Measurements from ENCODE around the gene RBBP8NL. TPM values are rescaled to one million over a fixed set of nuclear protein-coding genes. Genes with fewer than 3 reads are reported as not detected.
"Not testable (repeated sequence)": the region's sequence is repeated elsewhere in the genome, so short reads cannot be mapped to it uniquely, and the experiment has no call there.

Gene RBBP8NL
- total RNA-seq, 1 experiment from 2014 or later: not detected

- DNase-seq (ENCODE audit: low read depth in 1 of 2, low spot score in 2 of 2); H3K4me3 ChIP-seq; H3K36me3 ChIP-seq; H3K27ac ChIP-seq; H3K9me3 ChIP-seq (replicated peaks); H3K4me1 ChIP-seq (replicated peaks): not testable (repeated sequence)
- H3K27me3 ChIP-seq (replicated peaks): peaks cover 67% of the 10 kb centered on the region
Measured at GRCh38 chr20:62426059-62426348, 1.3 kb downstream of the RBBP8NL start.

GRCh38 chr20:62425281-62426058, 1.9 kb downstream of the RBBP8NL start:
- H3K27ac ChIP-seq: no peak overlapping the region

GRCh38 chr20:62424249-62425107, 2.9 kb downstream of the RBBP8NL start:
- Histone ChIP-seq H3K27me3 (replicated peaks) (peaks cover 60% of the 10 kb centered on the region), H3K4me1 (replicated peaks) (no peaks in the 10 kb centered on the region), H3K36me3 (no peaks in the 10 kb centered on the region), H3K27ac (no peak overlapping the region), H3K9me3 (replicated peaks) (no peaks in the 10 kb centered on the region), H3K4me3 (no peak overlapping the region)
- no peak for DNase-seq (ENCODE audit: low read depth in 1 of 2, low spot score in 2 of 2)

More at GRCh38 chr20:62425281-62426058, 1.9 kb downstream of the RBBP8NL start:
- Histone ChIP-seq H3K9me3 (replicated peaks) (no peaks in the 10 kb centered on the region), H3K36me3 (no peaks in the 10 kb centered on the region), H3K4me1 (replicated peaks) (no peaks in the 10 kb centered on the region), H3K4me3 (no peak overlapping the region), H3K27me3 (replicated peaks) (peaks cover 61% of the 10 kb centered on the region)
- no peak for DNase-seq (ENCODE audit: low read depth in 1 of 2, low spot score in 2 of 2)

GRCh38 chr20:62423326-62423706, 4.0 kb downstream of the RBBP8NL start:
- Histone ChIP-seq H3K36me3 (no peaks in the 10 kb centered on the region), H3K4me3 (no peak overlapping the region)

GRCh38 chr20:62422636-62423325, 4.6 kb downstream of the RBBP8NL start:
- Histone ChIP-seq H3K27me3 (replicated peaks) (peaks cover 60% of the 10 kb centered on the region), H3K9me3 (replicated peaks) (no peaks in the 10 kb centered on the region), H3K4me3 (no peak overlapping the region), H3K27ac (no peak overlapping the region), H3K36me3 (no peaks in the 10 kb centered on the region), H3K4me1 (replicated peaks) (no peaks in the 10 kb centered on the region)
- no peak for DNase-seq (ENCODE audit: low read depth in 1 of 2, low spot score in 2 of 2)

More at GRCh38 chr20:62423326-62423706, 4.0 kb downstream of the RBBP8NL start:
- peaks cover 57% of the 10 kb centered on the region for H3K27me3 ChIP-seq (replicated peaks)
- no peak for DNase-seq (ENCODE audit: low read depth in 1 of 2, low spot score in 2 of 2)
- no peaks in the 10 kb centered on the region for H3K9me3 ChIP-seq (replicated peaks)
- no peak overlapping the region for H3K27ac ChIP-seq
- no peaks in the 10 kb centered on the region for H3K4me1 ChIP-seq (replicated peaks)

GRCh38 chr20:62421716-62421990, 5.7 kb downstream of the RBBP8NL start:
- no peaks in the 10 kb centered on the region for H3K36me3 ChIP-seq
- peaks cover 57% of the 10 kb centered on the region for H3K27me3 ChIP-seq (replicated peaks)
- no peak for DNase-seq (ENCODE audit: low read depth in 1 of 2, low spot score in 2 of 2)
- no peaks in the 10 kb centered on the region for H3K9me3 ChIP-seq (replicated peaks)
- no peak overlapping the region for H3K27ac ChIP-seq
- no peaks in the 10 kb centered on the region for H3K4me1 ChIP-seq (replicated peaks)
- no peak overlapping the region for H3K4me3 ChIP-seq

- DNase-seq (ENCODE audit: low read depth in 1 of 2, low spot score in 2 of 2): no peak
- Histone ChIP-seq H3K36me3 (no peaks in the 10 kb centered on the region), H3K27me3 (replicated peaks) (peaks cover 52% of the 10 kb centered on the region)
Measured at GRCh38 chr20:62420846-62421715, 6.3 kb downstream of the RBBP8NL start.

GRCh38 chr20:62419759-62420158, 7.6 kb downstream of the RBBP8NL start:
- H3K4me1 ChIP-seq (replicated peaks): no peaks in the 10 kb centered on the region
- H3K9me3 ChIP-seq (replicated peaks): no peaks in the 10 kb centered on the region
- H3K27me3 ChIP-seq (replicated peaks): peaks cover 50% of the 10 kb centered on the region
- no peak overlapping the region for H3K27ac ChIP-seq
- DNase-seq (ENCODE audit: low read depth in 1 of 2, low spot score in 2 of 2): no peak
- no peak overlapping the region for H3K4me3 ChIP-seq
- H3K36me3 ChIP-seq: no peaks in the 10 kb centered on the region

More at GRCh38 chr20:62420846-62421715, 6.3 kb downstream of the RBBP8NL start:
- Histone ChIP-seq H3K4me1 (replicated peaks) (no peaks in the 10 kb centered on the region), H3K9me3 (replicated peaks) (no peaks in the 10 kb centered on the region), H3K27ac (no peak overlapping the region), H3K4me3 (no peak overlapping the region)

GRCh38 chr20:62418709-62419487, 8.4 kb downstream of the RBBP8NL start:
- Histone ChIP-seq H3K36me3 (no peaks in the 10 kb centered on the region), H3K4me1 (replicated peaks) (no peaks in the 10 kb centered on the region), H3K27ac (no peak overlapping the region)

GRCh38 chr20:62417981-62418708, 9.2 kb downstream of the RBBP8NL start:
- Histone ChIP-seq H3K36me3 (no peaks in the 10 kb centered on the region), H3K4me1 (replicated peaks) (no peaks in the 10 kb centered on the region), H3K4me3 (no peak overlapping the region), H3K9me3 (replicated peaks) (no peaks in the 10 kb centered on the region), H3K27me3 (replicated peaks) (peaks cover 46% of the 10 kb centered on the region), H3K27ac (no peak overlapping the region)
- no peak for DNase-seq (ENCODE audit: low read depth in 1 of 2, low spot score in 2 of 2)

More at GRCh38 chr20:62418709-62419487, 8.4 kb downstream of the RBBP8NL start:
- no peak overlapping the region for H3K4me3 ChIP-seq
- peaks cover 50% of the 10 kb centered on the region for H3K27me3 ChIP-seq (replicated peaks)
- no peaks in the 10 kb centered on the region for H3K9me3 ChIP-seq (replicated peaks)
- no peak for DNase-seq (ENCODE audit: low read depth in 1 of 2, low spot score in 2 of 2)

- no peaks in the 10 kb centered on the region for H3K4me1 ChIP-seq (replicated peaks)
Measured at GRCh38 chr20:62416651-62417637, 10.4 kb downstream of the RBBP8NL start.

More at GRCh38 chr20:62416651-62417637, 10.4 kb downstream of the RBBP8NL start:
- peaks cover 40% of the 10 kb centered on the region for H3K27me3 ChIP-seq (replicated peaks)
- no peaks in the 10 kb centered on the region for H3K9me3 ChIP-seq (replicated peaks)
- no peak for DNase-seq (ENCODE audit: low read depth in 1 of 2, low spot score in 2 of 2)
- H3K4me3 ChIP-seq: no peak overlapping the region
- H3K36me3 ChIP-seq: no peaks in the 10 kb centered on the region
- H3K27ac ChIP-seq: no peak overlapping the region
